Superior temporal gyrus (tissue), 1 donor: ENCODE measurements around the gene CEP295NL.
"Not testable (repeated sequence)": the region's sequence is repeated elsewhere in the genome, so short reads cannot be mapped to it uniquely, and the experiment has no call there.

ENCODE experiments used
- DNase-seq: peaks from one replicate; pipeline ENCODE4 v3.0.0-alpha.2; 2016; ENCODE audit errors: extremely low spot score

CEP295NL gene

DNA sequence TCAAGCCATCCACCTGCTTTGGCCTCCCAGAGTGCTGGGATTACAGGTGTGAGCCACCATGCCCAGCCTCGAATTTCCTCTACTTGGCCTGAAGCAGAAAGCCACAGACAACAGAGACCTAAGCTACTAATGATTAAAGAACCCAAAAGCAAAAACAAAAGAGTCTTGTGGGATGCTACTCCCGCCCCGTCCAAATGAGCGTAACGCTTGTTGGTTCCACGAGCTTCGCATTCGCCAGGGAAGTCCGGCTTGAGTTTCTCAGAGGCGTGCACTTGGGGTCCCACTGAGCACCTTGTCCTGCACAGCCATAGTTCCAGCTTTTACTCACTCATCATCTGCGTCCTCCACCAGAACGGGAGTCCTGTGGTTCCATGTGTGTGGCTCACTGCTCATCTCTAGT is 16.0 kb downstream of the CEP295NL start:
- DNase-seq: no peak

GRCh38 chr17:78885956-78886355 is 17.0 kb downstream of the CEP295NL start:
- no peak for DNase-seq

GRCh38 chr17:78884876-78885667 is 17.9 kb downstream of the CEP295NL start:
- no peak for DNase-seq

- DNase-seq: peak; percentile 82
These were observed 18.7 kb downstream of the CEP295NL start for GRCh38 chr17:78884148-78884825.

DNA sequence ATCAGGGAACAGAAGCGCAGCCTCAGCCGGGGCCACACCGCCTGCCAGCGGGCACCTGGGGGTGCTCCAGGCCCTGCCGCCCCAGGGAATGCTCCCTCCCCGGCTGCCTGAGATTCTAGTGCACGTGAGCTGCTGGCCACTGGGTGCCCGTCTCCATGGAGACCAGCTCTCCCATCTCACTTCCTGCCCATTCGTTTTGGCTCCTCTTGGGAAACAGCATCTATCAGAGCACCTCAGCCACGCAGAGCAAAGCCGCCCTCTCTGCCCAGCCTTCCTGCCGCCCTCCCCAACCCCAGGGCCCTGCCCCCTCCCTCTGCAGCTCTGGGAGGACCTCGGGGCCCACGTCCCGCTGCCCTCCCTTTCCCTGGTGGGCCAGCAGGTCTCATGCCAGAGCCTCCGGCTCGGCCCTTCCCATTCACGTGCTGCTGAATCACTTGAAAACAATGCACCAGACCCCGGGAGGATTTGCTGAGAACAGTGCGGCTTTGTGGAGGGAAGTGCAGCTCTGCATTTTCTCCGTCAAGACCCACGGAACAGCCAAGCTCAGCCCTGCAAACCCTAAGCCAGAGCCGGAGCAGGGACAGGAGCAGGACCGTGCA is 19.4 kb downstream of the CEP295NL start:
- peak; percentile 94 for DNase-seq

DNA sequence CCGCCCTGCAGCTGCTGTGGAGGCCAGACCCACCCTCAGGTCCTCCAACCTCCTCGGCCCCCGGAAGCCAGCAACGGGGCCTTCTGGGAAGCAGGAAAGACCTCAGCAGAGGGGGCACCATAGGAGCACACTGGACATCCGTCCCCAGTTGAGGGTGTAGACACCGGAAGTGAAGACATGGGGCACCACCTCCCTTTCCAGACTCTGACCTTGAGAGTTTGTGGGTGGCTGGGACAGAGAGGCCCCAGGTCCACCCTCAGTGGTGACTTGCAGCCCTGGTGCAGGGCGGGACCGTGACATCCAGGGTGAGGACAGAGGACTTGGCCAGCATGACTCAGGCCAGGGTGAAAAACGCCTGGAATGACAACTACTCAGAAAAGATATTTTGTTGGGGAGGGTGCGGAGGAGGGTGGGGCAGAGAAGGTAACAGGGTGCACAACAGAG is 19.9 kb downstream of the CEP295NL start:
- peak; percentile 49 for DNase-seq

DNA sequence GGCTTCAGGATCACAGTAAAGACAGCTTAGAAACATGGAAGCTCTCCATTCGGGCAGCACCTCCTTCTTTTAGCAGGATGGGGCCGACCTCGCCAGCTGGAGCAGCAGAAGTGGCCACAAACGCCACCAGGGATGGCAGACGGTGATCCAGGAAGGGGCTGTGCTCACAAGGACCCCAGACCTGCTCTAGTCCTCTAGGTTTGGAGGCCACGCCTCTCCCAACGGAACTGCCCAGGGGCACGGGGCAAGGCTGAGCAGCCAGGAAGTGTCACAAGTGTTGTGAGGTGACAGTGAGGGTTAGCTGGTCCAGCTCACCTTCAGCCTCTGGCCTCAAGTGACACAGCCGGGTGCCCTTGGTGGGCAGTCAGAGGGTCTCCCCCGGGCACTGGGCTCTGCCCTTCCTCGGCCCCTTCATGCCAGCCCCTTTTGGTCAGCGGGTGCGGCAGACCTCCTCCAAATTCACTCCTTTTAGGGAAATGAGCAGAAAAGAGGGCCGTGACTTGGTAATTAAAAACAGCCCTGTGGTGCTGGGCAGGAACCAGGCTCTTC is 20.4 kb downstream of the CEP295NL start:
- DNase-seq: no peak

DNA sequence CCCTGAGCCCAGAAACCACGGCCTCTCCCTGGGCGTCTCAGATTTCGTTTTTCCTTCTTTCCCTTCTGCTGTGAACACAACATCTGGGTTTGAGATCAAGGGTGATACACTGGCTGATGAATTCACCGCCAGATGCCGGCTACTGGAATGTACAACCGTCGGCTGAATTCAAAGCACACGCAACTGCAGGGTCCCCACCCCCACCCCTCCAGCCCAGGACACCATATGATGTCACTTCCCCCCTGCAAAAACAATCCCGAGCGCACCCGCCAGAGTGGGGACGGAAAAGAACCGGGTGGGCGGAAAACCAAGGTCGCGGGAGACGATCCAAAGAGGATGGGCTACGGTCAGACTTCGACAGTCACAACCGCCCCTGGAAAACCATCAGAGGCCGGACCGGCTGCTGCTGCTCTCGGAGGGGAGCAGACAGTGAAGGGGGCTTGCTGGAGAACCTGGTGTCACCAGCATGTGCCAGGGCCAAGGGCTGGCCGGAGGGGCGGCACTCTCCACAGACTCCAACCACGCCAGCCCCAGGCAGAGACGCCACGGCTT is 23.3 kb downstream of the CEP295NL start:
- peak; percentile 39 for DNase-seq

GRCh38 chr17:78878871-78879527 is 24.0 kb downstream of the CEP295NL start:
- no peak for DNase-seq

GRCh38 chr17:78878261-78878660 is 24.7 kb downstream of the CEP295NL start:
- no peak for DNase-seq

- not testable (repeated sequence) for DNase-seq
These were observed 26.0 kb downstream of the CEP295NL start for GRCh38 chr17:78876954-78877517.

DNA sequence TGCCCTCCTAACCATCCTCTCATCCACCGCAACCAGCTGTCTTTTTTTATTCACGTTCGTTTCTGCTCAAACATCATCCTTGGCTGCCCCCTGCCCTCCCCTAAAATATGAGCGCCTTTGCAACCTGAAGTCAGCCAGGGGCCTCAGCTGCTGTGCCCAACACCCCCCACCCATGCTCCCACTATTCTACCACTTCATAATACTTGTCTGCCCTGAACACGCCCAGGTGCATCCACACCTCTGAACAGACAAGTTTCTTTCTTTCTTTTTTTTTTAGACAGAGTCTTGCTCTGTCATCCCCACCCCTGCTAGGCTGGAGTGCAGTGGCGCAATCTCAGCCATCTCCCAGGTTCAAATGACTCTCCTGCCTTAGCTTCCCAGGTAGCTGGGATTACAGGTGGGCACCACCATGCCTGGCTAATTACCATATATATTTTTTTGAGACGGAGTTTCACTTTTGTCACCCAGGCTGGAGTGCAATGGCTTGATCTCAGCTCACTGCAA is 26.9 kb downstream of the CEP295NL start:
- DNase-seq: no peak

DNA sequence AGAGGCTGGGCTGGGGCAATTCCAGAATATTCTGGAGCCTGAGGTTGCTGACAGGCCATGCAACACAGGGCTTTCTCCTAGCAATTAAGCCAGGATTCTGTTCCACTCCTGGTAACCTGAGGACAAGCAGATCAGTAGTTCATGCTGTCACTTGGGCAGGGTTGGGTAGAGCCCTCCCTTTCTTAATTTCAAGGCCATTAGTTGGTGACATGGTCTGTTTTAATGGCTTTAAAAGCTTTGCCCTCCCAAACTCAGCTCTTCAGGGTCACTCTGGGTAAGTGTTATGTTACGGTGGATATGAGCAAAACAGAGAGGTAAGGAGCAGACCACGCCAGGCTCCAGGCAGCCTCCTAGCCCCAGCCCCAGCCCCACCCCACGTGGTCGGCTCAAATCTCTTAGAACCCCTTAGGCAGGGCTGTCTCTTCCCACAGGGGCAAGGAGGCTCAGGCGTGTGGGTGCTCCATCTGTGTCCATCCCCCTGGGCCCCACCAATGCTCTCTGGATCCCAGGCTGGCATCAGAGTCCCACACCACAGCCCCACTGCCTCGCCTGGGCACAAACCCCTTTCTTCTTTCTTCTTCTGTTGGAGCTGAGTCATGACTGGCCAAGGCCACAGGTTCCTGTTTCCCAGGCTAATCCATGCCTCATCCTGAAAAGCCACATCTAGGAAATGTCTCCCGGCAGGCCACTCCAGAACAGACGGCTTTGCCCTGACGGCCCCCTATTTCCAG is 27.5 kb downstream of the CEP295NL start:
- DNase-seq: no peak

- DNase-seq: peak; percentile 87
These were observed 29.3 kb downstream of the CEP295NL start for GRCh38 chr17:78873519-78874340.

DNA sequence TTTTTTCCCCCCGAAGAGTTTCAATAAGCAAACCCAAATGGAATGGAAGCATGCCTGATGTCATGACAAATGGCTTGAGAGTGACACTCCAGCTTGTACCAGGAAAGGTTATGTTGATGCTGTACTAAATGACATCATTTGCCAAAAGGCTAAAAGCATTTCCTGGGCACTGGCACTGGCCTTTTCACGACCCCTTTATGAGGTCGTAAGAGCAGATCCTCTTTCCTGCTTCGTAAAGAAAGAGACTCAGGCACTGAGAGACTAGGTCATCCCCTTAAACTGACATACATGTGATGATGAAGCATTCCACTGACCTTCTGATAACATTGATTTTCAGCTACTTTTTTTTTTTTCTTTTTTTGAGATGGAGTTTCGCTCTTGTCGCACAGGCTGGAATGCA is 30.5 kb downstream of the CEP295NL start:
- DNase-seq: no peak

DNA sequence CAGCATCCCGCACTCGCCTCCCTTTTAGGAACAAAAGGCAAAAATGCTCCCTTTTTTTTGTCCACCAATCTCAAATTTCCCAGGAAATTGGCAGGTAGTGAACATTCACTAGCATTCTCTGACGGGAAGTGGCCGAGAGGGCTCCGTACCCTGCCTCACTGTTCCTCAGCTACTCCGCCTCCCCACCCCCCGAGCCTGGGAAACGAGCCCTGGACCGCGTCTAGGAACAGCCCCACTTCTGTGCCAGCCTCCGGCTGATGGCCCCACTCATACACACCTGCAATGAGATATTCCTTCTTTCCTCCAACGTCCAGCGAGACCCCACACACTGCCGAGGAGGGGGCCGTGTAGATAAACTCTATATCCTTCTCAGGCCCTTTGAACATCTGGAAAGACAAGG is 32.4 kb downstream of the CEP295NL start:
- DNase-seq: no peak

GRCh38 chr17:78868391-78868790 is 34.6 kb downstream of the CEP295NL start:
- no peak for DNase-seq

DNA sequence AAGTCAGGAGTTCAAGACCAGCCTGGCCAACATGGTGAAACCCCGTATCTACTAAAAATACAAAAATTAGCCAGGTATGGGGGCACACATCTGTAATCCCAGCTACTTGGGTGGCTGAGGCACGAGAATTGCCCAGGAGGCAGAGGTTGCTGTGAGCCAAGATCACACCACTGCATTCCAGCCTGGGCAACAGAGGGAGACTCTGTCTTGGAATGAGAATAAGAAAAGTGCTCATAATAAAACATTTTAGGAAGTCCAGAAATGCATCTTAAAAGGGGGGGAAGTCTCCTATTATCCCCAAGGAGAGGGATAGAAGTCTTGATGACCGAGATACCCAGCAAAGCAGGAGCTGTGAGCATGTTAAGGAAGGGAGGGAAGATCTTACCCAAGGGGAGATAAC is 36.0 kb downstream of the CEP295NL start:
- DNase-seq: not testable (repeated sequence)

GRCh38 chr17:78865682-78866390 is 37.2 kb downstream of the CEP295NL start:
- peak; percentile 96 for DNase-seq
